ENCODE results near the gene JPH2.

JPH2 gene

DNA sequence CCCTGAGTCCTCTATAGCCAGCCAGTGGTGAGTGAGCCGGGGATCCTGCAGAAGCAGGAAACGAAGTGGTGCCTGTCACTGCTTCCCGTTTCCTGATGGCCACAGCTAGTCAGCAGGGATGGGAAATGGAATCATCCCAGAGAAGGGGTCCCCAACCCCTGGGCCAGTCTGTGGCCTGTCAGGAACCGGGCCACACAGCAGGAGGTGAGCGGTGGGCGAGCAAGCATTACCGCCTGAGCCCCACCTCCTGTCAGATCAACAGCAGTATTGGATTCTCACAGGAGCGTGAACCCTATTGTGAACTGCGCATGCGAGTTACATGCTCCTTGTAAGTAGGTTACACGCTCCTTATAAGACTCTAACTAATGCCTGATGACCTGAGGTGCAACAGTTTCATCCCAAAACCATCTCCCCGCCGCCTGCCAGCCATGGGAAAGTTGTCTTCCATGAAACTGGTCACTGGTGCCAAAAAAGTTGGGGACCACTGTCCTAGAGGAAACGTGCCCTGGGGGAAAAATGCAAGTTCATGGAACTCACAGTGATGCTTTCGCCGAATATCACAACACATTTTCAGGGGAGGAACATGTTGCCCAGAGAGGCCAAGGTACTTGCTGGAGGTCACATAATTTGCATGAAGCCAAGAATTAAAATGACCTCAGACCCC is 113.8 kb downstream of the JPH2 start:
- DNase-seq, result no peak

DNA sequence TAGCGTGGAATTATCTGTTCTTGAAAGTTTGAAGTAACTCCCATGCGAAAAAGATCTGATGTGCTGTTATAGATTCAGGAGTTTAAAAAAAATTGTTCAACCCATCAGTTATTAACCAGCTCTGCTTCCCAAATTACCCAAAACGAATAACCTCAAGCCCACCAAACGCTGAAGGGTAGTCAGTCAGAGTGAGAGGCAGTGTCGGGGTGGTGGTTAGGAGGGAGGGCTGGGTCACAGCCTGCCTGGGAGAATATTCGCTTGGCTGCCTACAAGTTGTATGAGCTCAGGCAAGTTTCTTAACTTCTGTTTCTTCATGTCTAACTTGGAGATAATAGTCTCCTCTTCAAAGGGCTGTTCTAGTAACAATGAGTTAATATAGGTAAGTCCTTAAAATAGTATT is 114.6 kb downstream of the JPH2 start:
- no peak for DNase-seq

DNA sequence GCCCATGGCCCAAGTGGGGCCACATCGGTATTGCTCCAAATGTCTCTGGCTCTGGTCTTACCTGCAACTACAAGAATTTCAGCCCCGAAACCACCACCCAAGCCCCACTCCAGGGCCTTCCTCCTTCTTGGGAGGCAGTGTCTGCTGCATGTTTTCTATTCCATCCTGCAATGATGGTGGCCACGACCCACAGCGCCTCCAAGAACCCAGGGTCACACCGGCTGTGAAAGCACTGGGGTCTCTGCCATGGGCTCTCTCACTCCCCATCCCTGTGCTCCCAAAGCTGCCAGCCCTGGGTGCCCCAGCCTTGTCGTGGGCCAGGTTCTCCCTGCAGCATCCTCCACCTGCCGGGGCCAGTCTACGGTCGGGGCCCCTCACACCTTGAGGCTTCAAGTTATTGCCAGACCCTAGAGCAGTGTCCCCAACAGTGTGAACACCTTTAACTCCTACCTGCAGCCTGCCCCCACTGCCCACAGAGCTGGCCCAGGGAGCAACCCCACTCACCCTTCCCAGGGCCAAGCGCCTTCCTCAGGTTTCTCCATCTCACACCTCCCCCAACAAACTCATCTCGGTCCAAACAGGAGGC is 115.4 kb downstream of the JPH2 start:
- DNase-seq, result no peak

DNA sequence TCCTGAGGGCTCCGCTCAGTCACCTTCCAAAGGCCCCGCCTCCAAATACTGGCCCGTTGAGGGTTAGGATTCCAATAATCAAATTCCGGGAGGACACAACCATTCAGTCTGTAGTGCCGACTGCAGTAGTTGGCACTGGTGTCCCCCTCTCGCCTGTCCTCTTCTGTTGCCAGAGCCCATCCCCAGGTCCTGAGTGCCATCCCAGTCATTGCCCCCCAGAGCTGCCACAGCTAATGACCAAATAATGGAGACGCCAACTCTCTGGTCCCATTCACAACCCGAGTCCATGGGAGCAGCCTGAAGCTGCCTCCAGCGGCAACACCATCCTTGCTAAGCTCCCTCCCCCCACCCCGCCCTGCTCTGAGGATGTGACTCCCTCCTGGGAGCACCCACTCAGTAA is 115.9 kb downstream of the JPH2 start:
- no peak for DNase-seq

DNA sequence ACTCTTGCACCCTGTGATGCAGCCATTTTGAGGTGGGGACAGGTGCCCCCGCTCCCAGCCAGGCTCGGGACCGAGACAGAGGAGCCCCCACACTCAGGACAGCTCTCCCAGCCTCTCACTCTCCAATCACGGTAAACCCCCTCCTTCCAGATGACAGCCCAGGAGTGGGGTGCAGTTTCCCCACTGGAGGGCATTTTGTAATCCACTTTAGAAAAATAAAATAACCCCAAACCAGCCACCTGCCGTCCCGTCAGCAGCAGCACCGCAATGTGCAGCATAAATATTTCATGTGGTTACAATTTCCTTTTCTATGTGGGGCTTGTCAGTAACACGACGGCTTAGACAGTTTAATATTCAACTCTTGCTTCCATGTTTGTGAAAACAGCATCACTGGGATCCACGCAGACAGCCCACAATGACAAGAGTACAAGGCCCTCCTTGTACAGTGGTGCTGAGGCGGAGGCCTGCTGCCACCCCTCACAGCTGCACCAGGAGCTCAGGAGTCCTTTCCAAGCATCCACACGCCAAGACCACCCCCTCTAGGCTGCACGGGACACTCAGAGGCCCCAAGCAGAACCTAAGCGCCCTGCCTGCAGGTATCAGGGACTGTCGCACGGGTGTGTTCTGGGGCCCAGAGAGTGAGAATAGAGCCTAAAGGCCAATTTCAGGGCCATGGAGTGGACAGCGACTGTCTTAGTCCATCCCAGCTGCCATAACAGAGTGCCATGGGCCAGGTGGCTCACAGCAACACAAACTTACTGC is 116.7 kb downstream of the JPH2 start:
- DNase-seq, result no peak

DNA sequence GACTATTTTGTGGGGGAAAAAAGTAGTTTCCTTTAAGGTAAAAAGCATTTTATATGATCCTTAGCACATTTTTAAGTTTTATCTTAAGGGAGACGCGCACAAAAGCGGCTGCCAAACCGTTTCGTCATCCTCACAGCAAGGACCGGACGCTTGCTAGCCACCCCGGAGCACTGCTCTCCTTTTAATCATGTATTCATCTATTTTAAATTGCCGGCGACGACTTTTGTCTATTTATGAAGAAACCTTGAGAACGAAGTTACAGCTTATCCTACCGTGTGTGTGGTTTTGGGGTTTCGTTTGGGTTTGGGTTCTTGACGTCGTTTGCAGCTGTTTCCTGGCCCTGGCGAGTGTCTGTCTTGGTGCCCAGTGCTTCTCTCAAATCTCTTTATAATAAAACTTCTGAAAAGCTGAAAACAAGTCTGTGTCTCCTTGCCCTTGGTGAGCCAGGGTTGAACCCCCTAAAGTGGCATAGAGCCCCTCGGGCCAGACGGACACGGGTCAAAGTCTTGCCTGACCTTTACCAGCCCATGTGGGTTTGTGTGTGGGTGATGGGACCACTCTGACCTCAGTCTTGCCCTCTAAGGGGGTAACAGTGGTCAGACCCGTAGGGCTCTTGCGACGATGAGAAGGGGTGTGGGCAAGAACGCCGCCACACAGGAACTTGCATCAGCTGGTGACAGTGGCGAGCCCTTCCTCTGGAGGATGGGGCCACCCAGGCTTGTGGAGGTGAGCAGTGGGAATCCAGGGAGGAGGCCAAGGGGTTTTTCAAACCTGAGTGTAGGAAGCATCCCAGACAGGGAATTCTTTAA is 117.6 kb downstream of the JPH2 start:
- no peak for DNase-seq

DNA sequence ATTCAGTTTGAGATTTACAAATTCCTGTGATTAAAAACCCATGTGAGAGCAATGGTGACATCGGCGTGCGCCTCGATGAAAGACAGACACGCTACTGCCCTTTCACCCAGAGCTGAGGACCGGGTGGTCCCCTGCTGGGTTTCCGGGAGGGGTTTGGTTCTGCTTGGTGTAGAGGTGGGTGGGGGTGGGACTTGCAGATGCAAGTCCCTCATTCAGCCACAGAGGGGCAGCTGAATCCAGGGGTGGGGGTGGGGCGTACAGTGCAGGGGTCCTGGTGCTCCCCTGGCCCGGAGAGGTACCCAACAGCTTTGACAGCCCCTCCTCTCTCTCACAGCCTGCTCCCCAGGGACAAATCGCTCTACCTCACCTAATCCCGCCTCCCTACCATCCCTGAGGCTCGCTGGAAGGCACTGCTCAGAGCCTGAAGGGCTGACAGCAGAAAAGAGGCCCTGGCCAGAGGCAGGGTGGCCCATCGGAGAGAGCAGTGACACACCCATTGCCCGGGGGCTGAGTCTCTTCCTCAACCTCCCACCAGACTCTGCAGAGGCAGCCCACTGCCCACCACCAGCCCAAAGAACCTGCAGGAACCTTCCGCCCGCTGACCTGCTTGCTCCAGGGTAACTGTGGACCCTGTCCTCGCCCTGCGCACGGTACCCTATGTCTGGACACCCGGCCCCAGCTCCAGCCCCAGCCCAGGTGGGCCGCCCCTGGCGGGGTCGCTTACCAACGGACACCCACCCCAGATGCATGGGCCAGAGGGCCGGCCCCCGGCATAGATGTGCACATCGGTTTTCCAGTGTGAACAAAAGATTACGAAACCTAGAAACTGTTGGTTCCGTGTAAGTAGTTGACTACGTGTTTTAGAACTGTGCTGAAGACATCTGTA is 118.4 kb downstream of the JPH2 start:
- DNase-seq, result no peak

DNA sequence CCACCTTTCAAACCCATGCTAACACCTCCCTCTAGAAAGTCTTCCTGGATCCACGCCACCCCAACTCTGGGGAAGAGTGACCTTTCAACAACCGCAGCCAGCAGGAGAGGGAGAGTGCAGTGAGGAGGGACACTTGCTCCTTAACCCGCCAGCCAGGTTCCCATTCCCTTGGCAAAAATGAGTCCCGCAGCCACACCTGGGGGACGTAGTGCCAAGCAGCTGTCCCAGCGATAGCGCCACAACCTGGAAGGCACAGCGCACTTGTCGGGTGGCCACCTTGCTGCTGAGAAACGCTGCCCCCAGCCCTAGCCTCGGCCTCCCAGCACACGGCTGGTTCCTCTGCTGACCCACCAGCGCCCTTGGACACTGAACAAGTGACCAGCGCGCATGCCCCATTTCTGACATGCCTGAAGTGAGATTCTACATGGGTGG is 119.3 kb downstream of the JPH2 start:
- no peak for DNase-seq

DNA sequence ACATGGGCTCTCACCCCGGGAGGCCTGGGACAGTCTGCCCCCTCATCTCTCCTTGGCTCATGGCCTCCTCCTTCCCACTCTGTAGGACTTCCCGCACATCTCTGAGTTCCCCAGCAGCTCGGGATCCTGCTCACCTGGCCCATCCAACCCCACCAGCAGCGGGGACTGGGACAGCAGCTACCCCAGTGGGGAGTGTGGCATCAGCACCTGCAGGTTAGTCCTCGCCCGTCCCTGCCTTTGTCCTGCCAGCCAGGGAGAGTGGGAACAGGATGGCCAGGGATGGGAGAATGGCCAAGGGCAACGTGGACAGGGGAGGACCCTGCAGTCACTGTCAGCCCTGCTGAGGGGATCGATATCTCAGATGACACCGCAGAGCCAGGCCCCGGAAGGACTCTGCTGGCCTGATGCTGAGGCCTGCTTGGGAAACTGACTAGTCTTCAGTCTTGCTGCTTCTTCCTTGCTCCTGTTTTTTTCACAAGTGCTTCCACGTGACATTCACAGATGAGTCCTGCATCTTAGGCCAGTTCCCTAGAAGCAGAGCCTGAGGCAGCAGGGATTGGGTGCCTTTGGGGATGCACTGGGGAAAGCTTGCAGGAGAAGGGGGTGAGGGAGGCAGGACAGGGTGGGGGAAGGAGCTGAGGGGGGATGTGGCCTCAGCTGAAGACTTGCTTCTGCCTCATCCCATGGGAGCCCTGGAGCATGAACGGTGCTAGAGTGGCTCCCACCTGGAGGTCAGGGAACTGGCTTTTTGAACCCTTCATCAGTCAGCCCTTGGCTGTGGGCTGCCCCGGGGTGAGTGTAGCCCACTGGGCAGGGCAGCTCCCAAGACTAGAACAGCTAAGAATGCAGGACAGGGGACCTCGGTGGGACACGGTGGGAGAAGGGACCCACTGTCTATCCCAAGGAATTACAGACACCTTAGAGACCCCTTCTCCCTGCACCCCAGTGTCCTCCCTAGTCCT is 120.1 kb downstream of the JPH2 start:
- DNase-seq, result no peak

DNA sequence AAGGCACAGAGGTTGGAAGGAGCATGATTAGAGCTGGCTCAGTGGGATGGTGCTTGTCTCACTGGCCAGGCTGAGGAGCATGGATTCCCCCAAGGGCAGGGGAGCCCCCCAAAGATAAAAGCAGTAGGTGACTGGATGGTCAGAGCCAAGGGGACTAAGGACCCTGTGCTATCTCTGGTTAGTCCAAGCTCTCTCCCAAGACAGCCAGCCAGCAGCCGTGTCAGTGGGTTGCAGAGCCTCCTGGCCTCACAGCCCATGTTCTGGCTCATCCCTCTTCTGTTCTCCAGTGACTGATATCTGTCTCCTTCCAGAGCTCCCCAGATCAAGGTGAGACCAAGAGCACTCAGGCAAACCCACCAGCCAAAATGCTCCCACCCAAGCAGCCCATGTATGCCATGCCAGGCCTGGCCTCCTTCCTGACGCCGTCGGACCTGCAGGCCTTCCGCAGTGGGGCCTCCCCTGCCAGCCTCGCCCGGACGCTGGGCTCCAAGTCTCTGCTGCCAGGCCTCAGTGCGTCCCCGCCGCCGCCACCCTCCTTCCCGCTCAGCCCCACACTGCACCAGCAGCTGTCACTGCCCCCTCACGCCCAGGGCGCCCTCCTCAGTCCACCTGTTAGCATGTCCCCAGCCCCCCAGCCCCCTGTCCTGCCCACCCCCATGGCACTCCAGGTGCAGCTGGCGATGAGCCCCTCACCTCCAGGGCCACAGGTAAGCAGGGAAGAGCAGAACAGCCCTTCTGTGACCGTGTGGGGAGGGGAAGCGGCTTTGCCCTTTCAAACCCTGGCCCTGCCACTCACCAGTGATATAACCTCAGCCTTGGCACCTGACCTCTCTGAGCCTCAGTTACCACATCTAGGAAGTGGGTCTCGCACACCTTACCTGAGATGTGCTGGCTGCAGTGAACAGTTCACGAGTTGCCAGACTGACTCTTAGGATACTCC is 121.3 kb downstream of the JPH2 start:
- DNase-seq, result no peak

DNA sequence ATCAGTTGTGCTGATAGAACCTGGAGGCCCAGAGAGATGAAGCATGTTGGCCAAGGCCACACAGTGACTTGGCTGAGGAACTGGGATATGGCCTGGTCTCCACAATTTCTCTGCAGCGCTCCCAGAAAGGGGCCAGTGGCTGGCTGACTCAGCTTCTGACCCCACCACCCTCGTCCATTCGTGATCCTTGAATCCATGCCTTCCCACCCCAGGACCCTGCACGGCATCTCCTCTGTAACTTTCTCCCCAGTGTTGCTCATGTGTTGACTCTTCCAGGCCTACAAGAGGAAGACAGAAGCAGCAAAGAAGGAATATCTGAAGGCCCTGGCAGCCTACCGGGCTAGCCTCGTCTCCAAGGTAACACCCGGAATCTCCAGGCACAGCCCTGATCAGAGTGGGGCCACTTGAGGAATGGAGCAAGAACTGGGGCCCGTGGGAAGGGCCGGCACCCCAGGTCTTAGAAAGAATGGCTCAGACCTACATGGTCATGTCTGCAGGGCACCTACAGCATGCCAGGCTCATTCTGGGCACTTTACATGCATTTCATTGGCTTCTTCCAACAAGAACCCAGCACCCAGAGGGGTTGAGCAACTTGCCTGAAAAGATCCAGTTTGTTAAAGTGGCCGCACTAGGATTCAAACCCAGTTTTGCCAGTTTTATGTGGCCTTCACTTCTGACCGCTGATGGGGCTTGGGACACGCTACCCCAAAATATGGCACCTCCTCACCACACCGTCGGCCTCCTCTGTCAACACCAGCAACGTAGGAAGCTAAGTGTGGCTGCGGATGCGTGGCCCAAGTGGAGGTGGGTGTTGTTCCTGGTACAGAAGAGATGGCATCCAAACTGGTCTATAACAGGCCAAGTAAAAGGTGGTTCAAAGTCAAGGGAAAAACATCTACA is 122.2 kb downstream of the JPH2 start:
- no peak for DNase-seq
